ENCODE data around the gene CD2. TPM values are rescaled to one million over a fixed set of nuclear protein-coding genes. Genes with fewer than 3 reads are reported as not detected.

CD2 gene
- total and polyA plus RNA-seq, 2 donors (not counting 3 experiments of a cell fraction or from before 2014, with no cell fraction given): not detected

DNA sequence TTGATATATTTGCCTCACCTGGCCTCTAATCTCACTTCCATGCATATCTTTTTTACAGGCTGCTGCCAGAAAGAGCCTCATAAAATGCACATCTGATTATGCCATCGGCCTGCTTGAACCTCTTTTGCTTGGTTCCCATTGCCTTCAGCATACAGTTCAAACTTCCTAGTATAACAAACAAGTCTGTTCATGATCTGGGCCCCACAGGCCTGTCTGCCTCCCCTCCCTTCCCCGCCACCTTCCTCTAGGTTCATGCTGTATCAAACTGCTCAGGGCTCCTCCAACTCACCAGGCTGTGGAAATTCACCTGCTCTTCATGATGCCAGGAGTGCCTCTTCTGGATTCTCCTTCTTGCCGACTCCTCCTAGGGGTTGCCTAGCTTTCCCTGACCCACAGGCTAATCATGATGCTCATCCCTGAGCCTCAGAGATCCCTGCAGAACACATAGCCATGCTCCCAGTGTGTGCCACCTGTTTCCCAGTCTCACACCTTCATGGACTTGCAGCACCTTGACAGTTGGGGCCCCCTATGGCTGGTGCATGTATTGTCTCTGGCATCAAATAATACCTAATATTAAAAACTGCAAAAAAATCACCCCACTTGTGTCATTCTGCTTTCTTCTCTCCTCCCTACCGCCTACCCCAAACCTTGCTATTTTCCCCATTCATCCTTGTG is 33.7 kb upstream of the CD2 start:
- H3K79me2 ChIP-seq (ENCODE audit: control insufficient read depth, insufficient read depth, low read length): no peaks in the 10 kb centered on the region
- BruUV-seq (replicated peaks): no TSS peak
- TF ChIP-seq EZH2 (IDR thresholded peaks at IDR 0.05; ENCODE audit: borderline replicate concordance, low read depth, low read length, severe bottlenecking) (no peak), MAX (IDR thresholded peaks at IDR 0.05; ENCODE audit: insufficient read depth, insufficient read length) (no peak), MYC (IDR thresholded peaks at IDR 0.05; ENCODE audit: low read depth, low read length) (no peak), JUN (IDR thresholded peaks at IDR 0.05; ENCODE audit: borderline replicate concordance, insufficient read depth, insufficient read length, low read depth) (no peak), POLR2AphosphoS5 (IDR thresholded peaks at IDR 0.05; ENCODE audit: insufficient read depth, low read depth, low read length) (no peak), FOS (IDR thresholded peaks at IDR 0.05; ENCODE audit: borderline replicate concordance, insufficient read depth, low read length) (no peak), GATA2 (IDR thresholded peaks at IDR 0.05; ENCODE audit: insufficient read depth, insufficient read length, low read depth, low read length) (no peak), POLR2A (IDR thresholded peaks at IDR 0.05; ENCODE audit: low read depth, low read length) (no peak)
- TF ChIP-seq, protein P1, sequence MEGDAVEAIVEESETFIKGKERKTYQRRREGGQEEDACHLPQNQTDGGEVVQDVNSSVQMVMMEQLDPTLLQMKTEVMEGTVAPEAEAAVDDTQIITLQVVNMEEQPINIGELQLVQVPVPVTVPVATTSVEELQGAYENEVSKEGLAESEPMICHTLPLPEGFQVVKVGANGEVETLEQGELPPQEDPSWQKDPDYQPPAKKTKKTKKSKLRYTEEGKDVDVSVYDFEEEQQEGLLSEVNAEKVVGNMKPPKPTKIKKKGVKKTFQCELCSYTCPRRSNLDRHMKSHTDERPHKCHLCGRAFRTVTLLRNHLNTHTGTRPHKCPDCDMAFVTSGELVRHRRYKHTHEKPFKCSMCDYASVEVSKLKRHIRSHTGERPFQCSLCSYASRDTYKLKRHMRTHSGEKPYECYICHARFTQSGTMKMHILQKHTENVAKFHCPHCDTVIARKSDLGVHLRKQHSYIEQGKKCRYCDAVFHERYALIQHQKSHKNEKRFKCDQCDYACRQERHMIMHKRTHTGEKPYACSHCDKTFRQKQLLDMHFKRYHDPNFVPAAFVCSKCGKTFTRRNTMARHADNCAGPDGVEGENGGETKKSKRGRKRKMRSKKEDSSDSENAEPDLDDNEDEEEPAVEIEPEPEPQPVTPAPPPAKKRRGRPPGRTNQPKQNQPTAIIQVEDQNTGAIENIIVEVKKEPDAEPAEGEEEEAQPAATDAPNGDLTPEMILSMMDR (IDR thresholded peaks at IDR 0.05; ENCODE audit: extremely low read depth in 1 of 2, insufficient read depth in 1 of 2, low read depth in 1 of 2, low read length in 2 of 2): no peak
- no peak overlapping the region for H3K4me2 ChIP-seq (ENCODE audit: insufficient read depth, low read length)
- no peaks in the 10 kb centered on the region for H3K9me1 ChIP-seq (replicated peaks; ENCODE audit: control insufficient read depth, extremely low read depth, insufficient read depth, low read length)
- H3K4me1 ChIP-seq (ENCODE audit: control insufficient read depth, extremely low read depth, insufficient read depth, low read length): peaks cover 8% of the 10 kb centered on the region
- H3K27ac ChIP-seq (ENCODE audit: insufficient read depth, low read depth, low read length): no peak overlapping the region
- no peaks in the 10 kb centered on the region for H3K27me3 ChIP-seq (ENCODE audit: control insufficient read depth in 2 of 2, insufficient read depth in 2 of 2, low read length in 2 of 2)
- intact Hi-C loops (cut with micrococcal nuclease): loop anchor here (5.0 kb wide), 1 partner anchor 407 kb away; no protein-coding TSS in a partner anchor
- POLR2A ChIA-PET: no interaction called here
- FAIRE-seq: no peak
- H3K9ac ChIP-seq (replicated peaks; ENCODE audit: extremely low read depth, insufficient read depth, low read length): no peak overlapping the region
- H4K20me1 ChIP-seq (replicated peaks; ENCODE audit: control insufficient read depth, extremely low read depth, insufficient read depth, low read length): no peaks in the 10 kb centered on the region
- CTCF ChIA-PET: interaction anchor here (1.0 kb wide), 1 partner anchor 125 kb away, joined by 3 read pairs; no protein-coding TSS in a partner anchor
- no peak overlapping the region for H2AFZ ChIP-seq (ENCODE audit: low read depth, low read length)
- no peak overlapping the region for H3K4me3 ChIP-seq (replicated peaks in 1 of 3; ENCODE audit: insufficient read depth in 1 of 3, low read depth in 1 of 3, low read length in 3 of 3)
- no peaks in the 10 kb centered on the region for H3K36me3 ChIP-seq (ENCODE audit: control insufficient read depth in 2 of 2, extremely low read depth in 1 of 2, insufficient read depth in 2 of 2, low read length in 2 of 2)
- no peak for DNase-seq (ENCODE audit: low read depth, low spot score)
- no peaks in the 10 kb centered on the region for H3K9me3 ChIP-seq (replicated peaks; ENCODE audit: control insufficient read depth, insufficient read depth, low read length)
- dilution Hi-C loops (cut with MboI; ENCODE audit: extremely low pct_ligation_motif_present, low sequenced_read_pairs): no loop called here
